Measurements from ENCODE around the gene MAP3K20. TPM values are rescaled to one million over a fixed set of nuclear protein-coding genes. Genes with fewer than 3 reads are reported as not detected.
A peak's percentile ranks its signal among the peaks of the same experiment; 100 is the strongest.

MAP3K20 gene
- total RNA-seq, 1 donor = 68.2 TPM

DNA sequence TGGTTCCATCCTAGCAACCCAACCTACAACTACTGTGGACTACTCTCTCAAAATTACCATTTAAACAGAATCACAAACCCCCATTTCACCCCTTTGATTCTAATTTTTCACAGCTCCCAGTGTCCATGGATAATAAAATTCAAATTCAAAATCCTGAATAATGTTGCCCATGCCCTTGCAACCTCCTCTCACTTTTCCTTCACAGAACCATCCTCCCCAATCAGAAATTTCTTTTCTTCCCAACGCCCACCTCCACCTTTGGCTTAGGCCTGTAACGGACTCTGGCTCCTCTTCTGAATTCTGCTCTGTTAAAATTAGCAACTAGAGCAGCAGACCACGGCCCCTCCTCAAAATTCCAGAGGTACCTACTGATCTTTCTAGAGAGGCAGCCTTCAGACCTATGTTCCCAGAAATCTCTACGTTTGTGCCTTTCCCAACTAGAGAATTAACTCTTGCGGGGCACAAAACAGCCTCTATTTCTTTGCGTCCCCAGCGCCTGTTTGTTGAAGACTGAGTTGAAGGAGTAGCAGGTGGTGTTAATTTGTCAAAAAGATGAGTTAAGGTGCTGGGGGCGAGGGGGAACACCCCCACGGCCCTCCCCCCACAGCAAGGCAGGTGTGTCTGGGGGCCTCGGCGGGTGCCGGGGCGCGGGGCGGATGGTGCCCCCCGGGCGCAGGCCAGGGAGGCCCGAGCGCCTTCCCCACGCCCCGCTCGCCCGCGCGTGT lies 428 bp upstream of the MAP3K20 start:
- TF ChIP-seq, protein P1, sequence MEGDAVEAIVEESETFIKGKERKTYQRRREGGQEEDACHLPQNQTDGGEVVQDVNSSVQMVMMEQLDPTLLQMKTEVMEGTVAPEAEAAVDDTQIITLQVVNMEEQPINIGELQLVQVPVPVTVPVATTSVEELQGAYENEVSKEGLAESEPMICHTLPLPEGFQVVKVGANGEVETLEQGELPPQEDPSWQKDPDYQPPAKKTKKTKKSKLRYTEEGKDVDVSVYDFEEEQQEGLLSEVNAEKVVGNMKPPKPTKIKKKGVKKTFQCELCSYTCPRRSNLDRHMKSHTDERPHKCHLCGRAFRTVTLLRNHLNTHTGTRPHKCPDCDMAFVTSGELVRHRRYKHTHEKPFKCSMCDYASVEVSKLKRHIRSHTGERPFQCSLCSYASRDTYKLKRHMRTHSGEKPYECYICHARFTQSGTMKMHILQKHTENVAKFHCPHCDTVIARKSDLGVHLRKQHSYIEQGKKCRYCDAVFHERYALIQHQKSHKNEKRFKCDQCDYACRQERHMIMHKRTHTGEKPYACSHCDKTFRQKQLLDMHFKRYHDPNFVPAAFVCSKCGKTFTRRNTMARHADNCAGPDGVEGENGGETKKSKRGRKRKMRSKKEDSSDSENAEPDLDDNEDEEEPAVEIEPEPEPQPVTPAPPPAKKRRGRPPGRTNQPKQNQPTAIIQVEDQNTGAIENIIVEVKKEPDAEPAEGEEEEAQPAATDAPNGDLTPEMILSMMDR (IDR thresholded peaks at IDR 0.05; ENCODE audit: insufficient read depth, low read length) = no peak
- DNase-seq (ENCODE audit: low read depth) = no peak
- peak overlapping the region; percentile 79 for H3K4me3 ChIP-seq (ENCODE audit: low read depth, low read length)

DNA sequence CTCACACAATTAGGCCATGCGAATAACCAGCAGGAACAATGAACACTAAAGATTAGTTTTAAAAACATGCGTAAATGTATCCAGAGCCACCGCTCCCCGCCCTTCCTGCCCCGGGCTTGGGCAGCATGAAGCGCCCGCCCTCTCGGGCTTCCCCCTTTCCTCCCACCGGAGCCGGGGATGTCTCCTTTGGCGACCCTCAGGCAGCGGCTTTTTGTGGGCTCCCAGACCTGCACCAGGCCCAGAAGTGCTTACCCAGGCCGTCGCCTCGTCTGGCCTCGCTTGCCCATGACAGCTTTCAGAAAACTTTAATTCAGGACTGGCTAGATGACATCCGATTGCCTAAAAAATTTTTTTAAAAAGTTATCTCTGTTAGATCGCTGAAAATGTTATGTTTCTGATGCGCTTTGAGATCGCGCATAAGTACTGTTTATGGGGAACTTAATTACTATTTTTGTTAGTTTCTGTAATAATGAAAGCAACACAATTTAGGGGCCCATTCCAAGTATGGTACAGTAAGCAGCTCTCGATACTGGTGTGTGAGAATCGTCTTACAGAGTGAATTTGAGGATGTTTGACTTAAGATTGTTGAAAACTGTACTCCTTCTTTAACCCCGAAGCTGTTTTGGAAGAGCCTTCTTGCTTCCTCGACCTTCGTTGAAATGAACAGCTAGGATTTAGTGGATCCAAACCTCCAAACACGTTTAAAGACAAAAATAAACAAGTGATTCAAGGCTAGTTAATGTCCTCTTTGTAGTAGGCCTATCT lies 1.1 kb downstream of the MAP3K20 start:
- peak overlapping the region; percentile 79 for H3K4me3 ChIP-seq (ENCODE audit: low read depth, low read length)
- TF ChIP-seq, protein P1 (IDR thresholded peaks at IDR 0.05; ENCODE audit: insufficient read depth, low read length) = no peak
- peak; percentile 71 for DNase-seq (ENCODE audit: low read depth)

DNA sequence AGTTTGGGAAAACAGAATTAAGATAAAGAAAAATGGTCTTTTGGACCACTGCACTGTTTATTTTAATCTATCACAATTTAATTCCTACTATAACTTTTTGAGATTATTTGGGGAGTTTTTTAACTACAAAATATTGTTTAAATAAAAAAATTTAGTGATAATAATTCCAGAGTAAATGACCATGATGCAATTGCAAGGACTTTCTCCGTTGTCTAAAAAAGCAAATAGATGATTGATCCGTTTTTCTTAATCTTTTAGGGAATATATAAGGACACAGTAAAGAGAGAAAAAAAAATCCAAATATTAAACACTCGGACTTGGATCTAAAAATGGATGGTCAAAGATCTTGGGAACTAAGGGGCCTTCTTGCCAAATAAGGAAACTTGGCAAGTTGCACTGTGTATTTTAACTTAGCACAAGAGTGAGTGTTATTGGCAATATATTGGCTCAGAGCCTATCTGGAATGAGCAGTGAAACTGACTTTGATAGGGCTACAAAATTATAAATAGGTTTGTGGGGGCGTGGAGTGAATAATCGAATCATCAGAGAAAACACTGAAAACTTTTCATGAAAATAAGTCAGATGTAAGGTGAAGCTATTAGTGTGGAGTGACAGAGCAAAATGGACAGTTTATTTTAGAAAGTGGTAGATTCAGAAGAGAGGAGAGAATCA lies 2.0 kb downstream of the MAP3K20 start:
- TF ChIP-seq, protein P1 (IDR thresholded peaks at IDR 0.05; ENCODE audit: insufficient read depth, low read length) = no peak
- peak overlapping the region; percentile 79 for H3K4me3 ChIP-seq (ENCODE audit: low read depth, low read length)
- peak; percentile 66 for DNase-seq (ENCODE audit: low read depth)

DNA sequence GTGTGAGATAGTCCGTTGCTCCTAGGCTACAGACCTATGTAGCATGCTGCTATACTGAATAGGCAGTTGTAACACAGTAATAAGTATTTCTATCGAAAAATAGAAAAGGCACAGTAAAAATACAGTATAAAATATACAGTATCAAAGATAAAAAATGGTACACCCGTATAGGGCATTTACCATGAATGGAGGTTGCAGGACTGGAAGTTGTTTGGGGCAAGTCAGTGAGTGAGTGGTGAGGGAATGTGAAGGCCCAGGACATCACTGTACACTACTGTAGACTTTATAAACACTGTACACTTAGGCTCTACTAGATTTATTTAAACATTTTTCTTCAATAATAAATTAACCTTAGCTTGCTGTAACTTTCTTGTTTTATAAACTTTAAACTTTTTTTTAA lies 3.5 kb downstream of the MAP3K20 start:
- no peak for DNase-seq (ENCODE audit: low read depth)
- TF ChIP-seq, protein P1 (IDR thresholded peaks at IDR 0.05; ENCODE audit: insufficient read depth, low read length) = no peak
- H3K4me3 ChIP-seq (ENCODE audit: low read depth, low read length) = no peak overlapping the region

DNA sequence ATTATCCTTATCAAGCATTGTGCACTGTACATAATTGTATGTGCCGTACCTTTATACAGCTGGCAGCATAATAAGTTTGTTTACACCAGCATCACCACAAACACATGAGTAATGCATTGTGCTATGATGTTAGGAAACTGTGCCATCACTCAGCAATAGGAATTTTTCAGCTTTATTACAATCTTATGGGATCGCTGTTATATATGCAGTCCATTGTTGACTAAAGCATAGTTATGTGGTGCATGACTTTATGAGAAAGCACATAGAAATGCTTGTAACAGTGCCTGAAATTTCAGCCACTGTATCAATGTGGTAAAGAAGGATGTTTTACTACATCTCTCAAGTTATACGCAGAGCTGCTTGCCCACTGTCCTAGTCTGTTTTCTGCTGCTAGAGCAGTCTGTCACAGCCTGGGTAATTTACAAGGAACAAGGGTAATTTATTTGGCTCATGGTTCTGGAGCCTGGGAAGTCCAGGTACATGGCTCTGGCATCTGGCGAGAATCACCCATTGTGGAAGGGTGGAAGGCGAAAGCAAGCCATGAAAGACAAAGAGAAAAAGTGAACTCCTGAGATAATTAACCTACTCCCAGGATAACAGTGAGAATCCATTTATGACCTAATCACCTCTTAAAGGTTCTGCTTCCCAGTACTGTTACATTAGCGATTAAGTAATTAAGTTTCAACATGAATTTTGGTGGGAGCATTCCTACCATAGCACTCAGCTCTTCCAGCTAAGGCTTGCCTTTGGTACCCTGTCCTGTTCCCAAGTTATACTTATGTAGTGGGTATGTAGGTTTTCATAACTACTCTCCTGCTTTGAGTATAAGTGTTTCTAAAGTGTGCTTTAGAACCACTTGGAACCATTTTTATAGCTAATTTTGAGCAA lies 4.6 kb downstream of the MAP3K20 start:
- TF ChIP-seq, protein P1 (IDR thresholded peaks at IDR 0.05; ENCODE audit: insufficient read depth, low read length) = no peak

More for the DNA sequence above, 4.6 kb downstream of the MAP3K20 start:
- peak; percentile 88 for DNase-seq (ENCODE audit: low read depth)
- H3K4me3 ChIP-seq (ENCODE audit: low read depth, low read length) = no peak overlapping the region

All from fibroblast of the aortic adventitia (primary cell).